SW480 (cell line): ENCODE results near the gene CTRB2.
"Not testable (repeated sequence)": the region's sequence is repeated elsewhere in the genome, so short reads cannot be mapped to it uniquely, and the experiment has no call there.

Experiments
- DNase-seq: peaks from one replicate; pipeline ENCODE4 v3.0.0-alpha.2; 2016; ENCODE audit warnings: low spot score

The CTRB2 gene

GRCh38 chr16:75204905-75205304 lies 2.1 kb downstream of the CTRB2 start:
- not testable (repeated sequence) for DNase-seq

DNA sequence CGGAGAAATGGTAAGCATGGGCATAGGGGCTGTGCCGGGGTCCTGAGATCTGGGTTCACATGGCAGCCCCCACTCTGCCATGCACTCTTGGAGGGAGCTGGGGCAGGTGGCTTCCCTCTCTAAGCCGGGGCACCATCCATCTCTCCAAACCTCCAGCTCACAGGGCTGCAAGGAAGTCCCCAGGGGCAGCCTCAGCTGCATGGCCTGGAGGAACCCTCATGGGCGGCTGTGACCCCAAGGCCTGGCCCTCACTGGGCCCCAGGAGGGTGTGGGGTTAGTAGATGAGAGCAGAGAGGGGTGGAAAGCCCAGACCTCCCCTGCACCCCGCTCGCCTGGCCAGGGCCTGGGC lies 2.6 kb downstream of the CTRB2 start:
- no peak for DNase-seq

- no peak for DNase-seq
Measured at GRCh38 chr16:75203667-75204409, 3.1 kb downstream of the CTRB2 start.

- DNase-seq = no peak
Measured at GRCh38 chr16:75203096-75203495, 3.9 kb downstream of the CTRB2 start.

DNA sequence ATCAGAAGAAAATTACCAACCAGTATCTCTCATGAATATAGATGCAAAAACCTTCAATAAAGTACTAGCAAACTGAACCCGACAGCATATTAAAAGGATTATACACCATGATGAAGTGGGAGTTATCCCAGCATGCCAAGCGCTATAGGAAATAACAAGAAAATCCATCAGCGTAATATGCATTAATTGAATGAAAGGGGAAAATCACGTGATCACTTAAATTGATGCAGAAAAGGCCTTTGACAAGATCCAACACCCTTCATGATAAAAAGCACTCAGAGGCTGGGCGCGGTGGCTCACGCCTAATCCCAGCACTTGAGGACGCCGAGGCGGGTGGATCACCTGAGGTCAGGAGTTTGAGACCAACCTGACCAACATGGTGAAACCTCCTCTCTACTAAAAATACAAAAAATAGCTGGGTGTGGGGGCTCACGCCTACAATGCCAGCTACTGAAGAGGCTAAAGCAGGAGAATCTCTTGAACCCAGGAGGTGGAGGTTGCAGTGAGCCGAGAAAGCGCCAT lies 4.8 kb downstream of the CTRB2 start:
- no peak for DNase-seq

GRCh38 chr16:75198135-75198600 lies 8.8 kb downstream of the CTRB2 start:
- DNase-seq = no peak

GRCh38 chr16:75197522-75198134 lies 9.3 kb downstream of the CTRB2 start:
- DNase-seq = peak; percentile 37

GRCh38 chr16:75196836-75197235 lies 10.1 kb downstream of the CTRB2 start:
- DNase-seq = no peak

DNA sequence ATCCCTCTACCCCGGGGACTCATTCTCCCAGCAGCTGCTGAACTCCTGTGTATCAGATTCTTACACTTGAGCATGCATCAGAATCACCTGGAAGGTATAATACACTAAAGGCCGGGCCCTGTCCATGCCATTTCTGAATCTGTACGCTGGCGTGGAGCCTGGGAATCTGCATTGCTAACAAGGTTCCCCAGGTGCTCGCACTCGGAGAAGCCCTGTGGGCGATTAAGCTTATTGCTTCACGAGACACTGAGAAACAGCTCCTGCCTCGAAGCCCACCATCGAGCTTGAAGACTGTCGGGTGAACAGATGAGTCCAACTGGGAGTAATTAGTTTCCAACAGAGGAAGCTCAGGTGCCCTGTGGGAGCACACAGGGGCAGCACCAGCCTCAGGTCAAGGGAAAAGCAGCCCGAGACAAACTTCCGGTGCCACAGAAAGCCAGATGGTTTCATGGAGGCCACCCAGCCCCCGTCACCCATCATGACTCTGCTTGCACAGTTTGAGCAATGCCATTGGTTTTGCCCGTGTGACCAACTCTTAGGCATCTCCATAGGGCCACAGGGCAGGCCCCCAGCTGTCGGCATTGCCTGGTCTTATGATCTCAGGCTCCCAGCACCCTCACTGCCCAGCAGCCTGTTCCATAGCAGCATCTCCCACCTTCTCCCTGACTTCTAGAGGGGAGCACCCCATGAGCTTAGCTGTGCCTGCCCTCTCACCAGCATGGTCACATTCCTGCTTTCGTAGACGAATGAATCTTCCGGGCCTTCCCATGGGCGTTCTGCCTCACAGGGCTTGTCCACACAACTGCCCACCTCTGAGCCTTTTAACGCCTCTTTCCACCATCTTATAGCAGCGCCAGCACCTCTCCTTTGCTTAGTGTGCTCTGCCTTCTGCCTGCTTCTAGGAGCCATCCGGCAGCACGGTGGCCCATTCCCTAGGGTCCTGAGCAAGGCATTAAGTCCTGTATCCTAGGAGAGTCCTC lies 10.9 kb downstream of the CTRB2 start:
- DNase-seq = no peak

- DNase-seq = no peak
Measured at GRCh38 chr16:75193730-75194444, 13.1 kb downstream of the CTRB2 start.

DNA sequence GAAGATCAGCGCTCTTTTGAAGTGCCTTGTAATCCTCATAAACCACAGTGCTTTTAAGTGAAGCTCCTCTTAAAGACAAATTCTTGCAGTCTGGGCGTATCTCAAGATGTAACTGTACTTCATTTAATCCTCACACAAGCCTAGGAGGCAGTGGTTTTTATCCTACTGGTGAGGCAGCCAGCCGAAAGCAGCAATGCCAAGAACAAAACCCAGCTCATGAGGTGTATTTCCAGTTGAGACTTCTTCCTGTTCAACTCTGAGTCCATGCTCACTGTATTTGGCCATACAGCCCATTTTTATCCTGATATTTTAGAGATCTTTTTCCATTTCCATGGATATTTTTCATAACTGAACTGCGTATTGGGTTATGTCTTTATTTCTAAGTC lies 13.7 kb downstream of the CTRB2 start:
- DNase-seq = no peak

- peak; percentile 52 for DNase-seq
Measured at GRCh38 chr16:75192606-75193264, 14.2 kb downstream of the CTRB2 start.

GRCh38 chr16:75189638-75190245 lies 17.2 kb downstream of the CTRB2 start:
- DNase-seq = no peak

DNA sequence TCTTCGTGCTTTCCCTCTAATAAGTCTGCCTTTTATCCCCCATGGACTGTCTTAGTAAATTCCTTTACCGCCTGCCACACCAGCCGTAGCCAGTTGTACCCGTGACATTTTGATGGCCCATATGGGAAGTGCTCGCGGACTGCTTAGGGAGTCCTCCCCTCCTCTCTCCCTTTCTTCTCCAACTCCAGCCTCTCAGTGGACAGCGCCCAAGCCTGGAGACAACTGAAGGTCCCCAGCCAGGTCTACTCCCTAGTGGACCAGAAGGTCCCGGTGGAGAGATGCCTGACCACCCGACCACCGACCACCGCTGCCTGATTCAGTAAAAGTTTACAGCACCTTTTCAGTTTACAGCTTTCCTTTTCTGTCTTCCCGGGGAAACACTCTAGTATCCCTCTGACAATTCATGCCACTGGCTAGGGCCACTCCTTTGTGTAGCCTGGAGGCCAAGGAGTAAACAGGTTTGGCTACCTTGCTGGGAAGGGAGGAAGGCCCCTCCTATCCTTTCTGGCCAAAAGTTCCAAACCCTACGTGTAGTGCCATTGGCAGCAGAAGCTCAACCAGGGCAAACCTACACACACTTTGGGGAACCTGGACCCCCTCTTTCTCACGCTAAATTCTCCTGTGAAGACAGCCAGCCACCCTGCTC lies 18.0 kb downstream of the CTRB2 start:
- DNase-seq = no peak

DNA sequence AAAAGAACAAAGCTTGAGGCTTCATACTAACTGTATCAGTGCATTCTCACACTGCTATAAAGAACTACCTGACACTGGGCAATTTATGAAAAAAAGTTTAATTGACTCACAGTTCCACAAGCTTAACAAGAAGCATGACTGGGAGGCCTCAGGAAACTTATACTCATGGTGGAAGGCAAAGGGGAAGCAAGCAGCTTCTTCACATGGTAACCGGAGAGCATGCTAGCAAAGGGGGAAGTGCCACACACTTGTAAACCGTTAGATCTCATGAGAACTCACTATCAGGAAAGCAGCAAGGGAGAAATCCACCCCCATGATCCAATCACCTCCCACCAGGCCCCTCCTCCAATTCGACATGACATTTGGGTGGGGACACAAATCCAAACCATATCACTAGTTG lies 25.3 kb downstream of the CTRB2 start:
- DNase-seq = no peak

DNA sequence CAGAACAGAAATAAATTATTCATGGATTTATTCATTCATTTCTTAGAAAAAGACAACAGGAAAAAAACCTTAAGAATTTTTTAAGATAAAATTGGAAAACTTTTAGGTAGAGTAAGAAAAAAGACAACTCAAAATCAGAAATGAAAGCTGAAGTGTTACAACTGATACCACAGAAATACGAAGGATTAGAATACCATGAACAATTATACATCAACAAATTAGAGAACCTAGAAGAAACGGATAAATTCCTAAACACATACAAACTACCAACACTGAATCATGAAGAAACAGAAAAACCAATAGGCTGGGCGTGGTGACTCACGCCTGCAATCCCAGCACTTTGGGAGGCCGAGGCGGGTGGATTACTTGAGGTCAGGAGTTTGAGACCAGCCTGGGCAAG lies 27.8 kb downstream of the CTRB2 start:
- no peak for DNase-seq

DNA sequence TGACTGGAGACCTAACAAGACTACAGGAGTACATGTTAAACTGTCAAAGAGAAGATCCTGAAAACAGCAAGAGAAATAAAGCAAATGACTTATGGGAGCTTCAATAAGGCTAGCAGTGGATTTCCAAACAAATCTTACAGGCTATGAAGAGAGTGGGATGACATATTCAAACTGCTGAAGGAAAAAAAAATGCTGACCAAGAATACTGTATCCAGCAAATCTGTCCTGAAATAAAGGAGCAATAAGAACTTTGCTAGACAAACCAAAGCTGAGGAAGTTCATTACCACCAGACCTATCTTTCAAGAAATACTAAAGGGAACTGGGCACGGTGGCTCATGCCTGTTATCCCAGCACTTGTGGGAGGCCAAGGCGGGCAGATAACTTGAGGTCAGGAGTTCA lies 30.0 kb downstream of the CTRB2 start:
- DNase-seq = no peak

DNA sequence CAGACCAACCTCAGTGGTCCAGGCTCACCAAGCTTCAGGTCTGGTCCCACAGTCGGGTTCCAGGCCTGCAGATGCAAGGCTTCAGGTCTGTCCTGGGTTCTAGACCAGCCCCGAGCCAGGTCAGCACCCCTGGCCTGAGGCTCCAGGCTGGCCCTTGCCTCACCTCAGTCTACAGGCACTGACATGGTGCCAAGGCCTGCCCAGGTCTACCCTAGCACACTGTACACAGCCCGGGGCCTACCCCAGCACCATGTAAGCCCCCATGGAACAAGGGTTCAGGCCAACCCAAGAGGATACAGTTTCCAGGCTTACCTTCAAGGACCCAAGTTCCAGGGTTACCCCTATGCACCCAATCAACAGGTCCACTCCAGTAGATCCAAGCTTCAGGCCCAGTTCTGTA lies 31.9 kb downstream of the CTRB2 start:
- no peak for DNase-seq

GRCh38 chr16:75172578-75172977 lies 34.4 kb downstream of the CTRB2 start:
- DNase-seq = no peak

DNA sequence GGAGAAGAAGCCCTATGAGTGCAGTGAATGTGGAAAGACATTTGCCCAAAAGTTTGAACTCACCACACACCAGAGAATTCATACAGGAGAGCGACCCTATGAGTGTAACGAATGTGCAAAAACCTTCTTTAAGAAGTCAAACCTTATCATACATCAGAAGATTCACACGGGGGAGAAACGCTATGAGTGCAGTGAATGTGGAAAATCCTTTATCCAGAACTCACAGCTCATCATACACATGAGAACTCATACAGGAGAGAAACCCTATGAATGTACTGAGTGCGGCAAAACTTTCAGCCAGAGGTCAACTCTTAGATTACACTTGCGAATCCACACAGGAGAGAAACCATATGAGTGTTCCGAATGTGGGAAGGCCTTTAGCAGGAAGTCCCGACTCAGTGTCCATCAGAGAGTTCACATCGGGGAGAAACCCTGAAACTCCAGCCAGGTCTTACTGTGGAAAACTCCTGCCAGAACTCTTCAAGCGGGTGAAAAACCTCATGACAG lies 37.0 kb downstream of the CTRB2 start:
- DNase-seq = no peak
